Esophagus muscularis mucosa (tissue), 4 donors: ENCODE measurements around the gene CCL1. TPM values are rescaled to one million over a fixed set of nuclear protein-coding genes. Genes with fewer than 3 reads are reported as not detected.
A peak's percentile ranks its signal among the peaks of the same experiment; 100 is the strongest.

Experiments used
- DNase-seq: peaks from one replicate; pipeline ENCODE4 v3.0.0-alpha.2; 2017; ENCODE audit errors: extremely low spot score
- H3K27ac ChIP-seq, 4 donors: fragments of 200-600 bp; sonication (generic); replicated peaks in 1 of 4; 1 replicate in 3 of 4; 2 replicates in 1 of 4; pipeline ENCODE4 v1.5.1; 2016 to 2019; ENCODE audit warnings: mild to moderate bottlenecking in 1 of 4
- H3K27me3 ChIP-seq, 4 donors: fragments of 200-600 bp; sonication (generic); one replicate each; pipeline versions ENCODE4 v1.5.1 to v1.6.0; 2016 to 2019
- H3K36me3 ChIP-seq, 4 donors: fragments of 200-600 bp; sonication (generic); one replicate each; pipeline ENCODE4 v1.5.1; 2016 to 2019
- H3K4me1 ChIP-seq, 4 donors: fragments of 200-600 bp; sonication (generic); one replicate each; pipeline ENCODE4 v1.5.1; 2016 to 2019
- H3K4me3 ChIP-seq, 4 donors: fragments of 200-600 bp; sonication (generic); 1 replicate in 2 of 4; 2 replicates in 2 of 4; pipeline ENCODE4 v1.5.1; 2016 to 2019; ENCODE audit warnings: mild to moderate bottlenecking in 4 of 4, moderate library complexity in 1 of 4
- H3K9me3 ChIP-seq, 4 donors: fragments of 200-600 bp; sonication (generic); 1 replicate in 3 of 4; 2 replicates in 1 of 4; pipeline ENCODE4 v1.5.1; 2016 to 2019
- EP300 ChIP-seq: sonication (generic); formaldehyde crosslinking; IDR thresholded peaks from one replicate; pipeline ENCODE4 v1.6.1; 2017; ENCODE audit warnings: antibody characterized with exemption
- POLR2A ChIP-seq: fragments of 450-650 bp; IDR thresholded peaks from one replicate; pipeline ENCODE4 v1.6.1; 2017; ENCODE audit warnings: antibody characterized with exemption, moderate library complexity, mild to moderate bottlenecking, low read depth
- POLR2AphosphoS5 ChIP-seq, 2 donors: sonication (generic); formaldehyde crosslinking; IDR thresholded peaks; one replicate each; pipeline ENCODE4 v1.6.1; 2017; ENCODE audit warnings: antibody characterized with exemption in 2 of 2
- WGBS: methylation state at CpG from one replicate; pipeline ENCODE4 v1.1.5; 2018; 5-methylcytosine and 5-hydroxymethylcytosine counted together
- intact Hi-C: fragments of 100-400 bp; cut with DNase I; formaldehyde crosslinking; loops from one replicate; pipeline ENCODE4 v1.15.1; 2023
- total RNA-seq, 4 donors: library from RNA; depleted of rRNA; stranded (reverse); fragments of >200 nt; gene quantifications; one replicate each; pipeline versions ENCODE4 v1.1.0 to v1.2.1, GENCODE V29; 2016
- TF ChIP-seq, protein P1 (sequence below), 3 experiments: fragments of 200-600 bp in 2 of 3; fragments of 450-650 bp in 1 of 3; sonication (generic) in 2 of 3; IDR thresholded peaks; one replicate each; pipeline ENCODE4 v1.5.1; 2017 to 2019; ENCODE audit warnings: antibody characterized with exemption in 3 of 3, mild to moderate bottlenecking in 2 of 3, moderate library complexity in 1 of 3

The CCL1 gene, protein sequence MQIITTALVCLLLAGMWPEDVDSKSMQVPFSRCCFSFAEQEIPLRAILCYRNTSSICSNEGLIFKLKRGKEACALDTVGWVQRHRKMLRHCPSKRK
- total RNA-seq = not detected

DNA sequence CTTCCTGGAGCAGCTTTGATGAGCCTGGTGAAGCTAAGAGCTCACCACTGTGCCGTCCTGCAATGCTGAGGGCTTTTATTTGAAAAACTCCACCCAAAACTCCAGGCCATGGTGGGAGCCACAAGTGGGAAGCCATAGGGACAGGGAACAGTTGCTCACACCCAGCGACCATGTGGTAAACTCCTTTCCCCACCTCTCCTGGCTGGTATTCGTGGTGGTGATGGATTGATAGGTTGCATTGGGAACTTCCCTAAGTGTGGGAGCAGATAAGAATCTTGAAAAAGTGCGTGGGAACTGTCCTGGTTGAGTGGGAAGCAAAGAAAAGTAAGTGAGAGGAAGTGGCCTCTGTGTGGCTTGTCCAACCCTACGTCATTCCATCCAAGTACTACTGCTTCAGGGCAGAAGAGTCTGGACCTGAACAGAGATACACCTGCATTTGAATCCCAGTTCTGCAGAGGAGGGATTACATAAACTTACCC is at the start of gene CCL1:
CCL1 (minus strand) TSS at position 51 of the 479 bp plus-strand sequence. CDS start 72 bp downstream, outside the sequence.
- 46% methylated on average over 5 of the region's 5 CpGs for WGBS
- Histone ChIP-seq H3K27ac (no peak within 1 kb of the TSS), H3K27me3 (peaks cover 0 to 29% (median 0%) of the 10 kb centered on the region in 4 donors), H3K9me3 (no peaks in the 10 kb centered on the region), H3K36me3 (no peaks in the 10 kb centered on the region), H3K4me3 (no peak within 1 kb of the TSS), H3K4me1 (peaks cover 0 to 8% (median 2%) of the 10 kb centered on the region in 4 donors)
- TF ChIP-seq POLR2AphosphoS5 (IDR thresholded peaks at IDR 0.05) (no peak), POLR2A (no peak), EP300 (no peak)
- TF ChIP-seq, protein P1, sequence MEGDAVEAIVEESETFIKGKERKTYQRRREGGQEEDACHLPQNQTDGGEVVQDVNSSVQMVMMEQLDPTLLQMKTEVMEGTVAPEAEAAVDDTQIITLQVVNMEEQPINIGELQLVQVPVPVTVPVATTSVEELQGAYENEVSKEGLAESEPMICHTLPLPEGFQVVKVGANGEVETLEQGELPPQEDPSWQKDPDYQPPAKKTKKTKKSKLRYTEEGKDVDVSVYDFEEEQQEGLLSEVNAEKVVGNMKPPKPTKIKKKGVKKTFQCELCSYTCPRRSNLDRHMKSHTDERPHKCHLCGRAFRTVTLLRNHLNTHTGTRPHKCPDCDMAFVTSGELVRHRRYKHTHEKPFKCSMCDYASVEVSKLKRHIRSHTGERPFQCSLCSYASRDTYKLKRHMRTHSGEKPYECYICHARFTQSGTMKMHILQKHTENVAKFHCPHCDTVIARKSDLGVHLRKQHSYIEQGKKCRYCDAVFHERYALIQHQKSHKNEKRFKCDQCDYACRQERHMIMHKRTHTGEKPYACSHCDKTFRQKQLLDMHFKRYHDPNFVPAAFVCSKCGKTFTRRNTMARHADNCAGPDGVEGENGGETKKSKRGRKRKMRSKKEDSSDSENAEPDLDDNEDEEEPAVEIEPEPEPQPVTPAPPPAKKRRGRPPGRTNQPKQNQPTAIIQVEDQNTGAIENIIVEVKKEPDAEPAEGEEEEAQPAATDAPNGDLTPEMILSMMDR (IDR thresholded peaks at IDR 0.05) = no peak
- intact Hi-C loops = no loop called here
- DNase-seq = peak; percentile 89

DNA sequence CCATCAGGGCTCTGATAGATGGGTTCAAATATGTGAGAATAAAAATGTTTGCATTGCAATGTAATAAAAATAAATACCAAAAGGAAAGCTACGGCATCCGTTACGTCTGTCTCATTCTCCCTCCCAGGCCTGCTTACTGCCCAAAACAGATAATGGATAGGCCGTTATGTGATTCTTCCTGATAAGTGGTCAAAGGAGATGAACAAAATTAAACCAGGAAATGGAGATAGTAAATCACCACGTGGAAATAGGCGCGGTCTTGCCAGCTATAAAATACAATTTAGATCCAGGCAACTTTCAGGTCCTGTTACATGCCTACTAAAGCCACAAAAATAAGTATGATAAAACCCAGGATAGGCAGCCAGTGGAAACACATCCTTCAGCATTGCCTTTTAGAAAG is 49.5 kb upstream of the CCL1 start:
- H3K9me3 ChIP-seq = no peaks in the 10 kb centered on the region
- intact Hi-C loops = no loop called here
- H3K4me3 ChIP-seq = no peak overlapping the region
- WGBS = 40% methylated on average over 7 of the region's 7 CpGs
- H3K27ac ChIP-seq = no peak overlapping the region
- no peaks in the 10 kb centered on the region for H3K36me3 ChIP-seq
- no peak for DNase-seq
- TF ChIP-seq EP300 = no peak
- H3K27me3 ChIP-seq = peaks cover 0 to 63% (median 4%) of the 10 kb centered on the region in 4 donors
- H3K4me1 ChIP-seq = no peaks in the 10 kb centered on the region

DNA sequence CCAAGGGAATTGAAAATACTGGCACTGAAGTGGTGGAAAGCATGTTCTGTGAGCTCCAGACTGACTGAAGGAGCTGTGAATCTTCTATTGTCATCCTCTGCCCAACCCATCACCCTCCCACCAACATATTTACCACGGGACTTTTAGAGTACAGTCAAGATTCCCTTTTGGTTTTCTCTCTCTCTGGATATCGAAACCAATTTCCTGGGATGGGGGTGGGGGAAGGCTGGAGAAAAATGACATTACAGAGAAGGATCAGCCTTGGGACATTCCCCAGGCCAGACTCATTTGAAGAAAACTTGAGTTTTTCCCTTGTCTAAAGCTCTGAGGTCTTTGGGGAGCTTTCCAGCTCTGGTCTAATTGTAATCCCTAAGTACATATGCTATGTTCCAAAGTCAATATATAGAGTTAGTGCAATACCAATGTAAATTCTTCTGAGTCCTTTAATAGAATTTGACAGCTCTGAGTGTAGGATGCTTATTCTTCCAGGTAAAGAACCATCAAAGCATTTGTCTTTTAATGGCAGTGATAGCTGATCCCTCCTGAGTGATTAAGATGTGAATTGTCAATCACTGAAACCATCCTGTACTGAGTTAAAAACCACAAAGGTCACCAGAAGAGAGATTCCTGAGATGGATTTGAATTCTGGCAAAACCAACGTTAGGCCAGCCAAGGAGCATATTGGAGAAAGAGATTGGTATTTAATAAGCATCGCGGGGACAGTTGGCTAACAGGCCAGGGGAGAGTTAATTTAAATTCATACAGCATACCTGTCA is 48.8 kb upstream of the CCL1 start:
- DNase-seq = no peak
- WGBS = 58% methylated on average over 3 of the region's 5 CpGs
- Histone ChIP-seq H3K36me3 (no peaks in the 10 kb centered on the region), H3K9me3 (no peaks in the 10 kb centered on the region), H3K27me3 (peaks cover 0 to 64% (median 4%) of the 10 kb centered on the region in 4 donors), H3K4me1 (no peaks in the 10 kb centered on the region), H3K27ac (no peak overlapping the region), H3K4me3 (no peak overlapping the region)
- TF ChIP-seq POLR2A (no peak), EP300 (no peak), POLR2AphosphoS5 (IDR thresholded peaks at IDR 0.05) (no peak)
- TF ChIP-seq, protein P1 (IDR thresholded peaks at IDR 0.05) = no peak
- intact Hi-C loops = no loop called here

DNA sequence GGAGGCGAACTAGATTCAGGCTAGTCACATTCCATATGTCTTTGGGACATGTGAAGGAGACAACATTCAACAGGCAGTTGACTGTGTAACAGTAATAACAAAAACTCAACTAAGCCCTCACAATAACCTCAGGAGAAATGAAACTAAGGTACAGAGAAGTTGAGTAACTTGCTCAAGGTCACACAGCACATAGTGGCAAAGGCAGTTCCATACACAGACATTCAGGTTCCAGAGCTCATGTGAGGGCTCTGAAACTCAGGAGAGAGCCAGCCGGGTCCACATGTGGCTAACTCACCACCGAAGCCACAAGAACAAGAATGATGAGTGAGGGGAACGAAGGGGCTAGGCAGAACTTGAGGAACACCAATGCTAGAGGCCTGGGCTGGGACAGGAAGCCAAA is 46.3 kb upstream of the CCL1 start:
- TF ChIP-seq, protein P1 (IDR thresholded peaks at IDR 0.05) = no peak
- TF ChIP-seq EP300 (no peak), POLR2A (no peak), POLR2AphosphoS5 (IDR thresholded peaks at IDR 0.05) (no peak)
- H3K4me3 ChIP-seq = no peak overlapping the region
- H3K27ac ChIP-seq = no peak overlapping the region
- peaks cover 0 to 47% (median 4%) of the 10 kb centered on the region in 4 donors for H3K27me3 ChIP-seq
- DNase-seq = no peak
- H3K9me3 ChIP-seq = no peaks in the 10 kb centered on the region
- 71% methylated on average over 4 of the region's 4 CpGs for WGBS
- H3K36me3 ChIP-seq = no peaks in the 10 kb centered on the region
- H3K4me1 ChIP-seq = no peaks in the 10 kb centered on the region
- intact Hi-C loops = no loop called here

DNA sequence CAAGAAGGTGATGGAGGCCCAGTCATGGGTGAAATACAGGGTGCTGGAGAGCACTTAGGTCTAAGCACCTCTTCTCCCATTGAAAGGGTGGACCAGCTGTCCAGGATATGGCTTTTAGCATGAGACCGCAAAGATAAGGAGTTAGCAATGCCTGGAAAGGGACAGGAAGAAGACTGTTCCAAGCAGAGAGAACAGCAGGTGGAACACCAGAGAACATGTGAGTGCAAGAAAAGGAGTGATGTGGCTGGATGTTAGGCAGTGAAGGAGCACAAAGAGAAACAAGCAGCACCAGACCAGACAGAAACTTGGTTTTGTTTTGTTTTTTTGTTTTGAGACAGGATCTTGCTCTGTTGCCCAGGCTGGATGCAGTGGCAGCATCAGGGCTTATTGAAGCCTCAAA is 45.4 kb upstream of the CCL1 start:
- H3K36me3 ChIP-seq = no peaks in the 10 kb centered on the region
- intact Hi-C loops = no loop called here
- 74% methylated on average over 1 of the region's 1 CpG for WGBS
- DNase-seq = no peak
- H3K4me3 ChIP-seq = no peak overlapping the region
- H3K27ac ChIP-seq = no peak overlapping the region
- no peaks in the 10 kb centered on the region for H3K9me3 ChIP-seq
- no peaks in the 10 kb centered on the region for H3K4me1 ChIP-seq
- H3K27me3 ChIP-seq = peaks cover 0 to 41% (median 4%) of the 10 kb centered on the region in 4 donors
- TF ChIP-seq POLR2AphosphoS5 (IDR thresholded peaks at IDR 0.05) (no peak), EP300 (no peak), POLR2A (no peak)
- TF ChIP-seq, protein P1 (IDR thresholded peaks at IDR 0.05) = no peak
